HG02571 (cell line): ENCODE results near the gene PTDSS2.
A peak's percentile ranks its signal among the peaks of the same experiment; 100 is the strongest.

Source experiments
- ATAC-seq: cut with Tn5 transposase; IDR thresholded peaks from one replicate; pipeline ENCODE4 v1.9.1; 2021; ENCODE audit warnings: mild to moderate bottlenecking, moderate library complexity; ENCODE audit not compliant: unreplicated experiment

Gene PTDSS2

GRCh38 chr11:528166-528814, 78.2 kb downstream of the PTDSS2 start:
- no peak for ATAC-seq

GRCh38 chr11:528815-529727, 79.0 kb downstream of the PTDSS2 start:
- ATAC-seq, result no peak

- no peak for ATAC-seq
Observed at GRCh38 chr11:529728-530411, 79.8 kb downstream of the PTDSS2 start.

- no peak for ATAC-seq
Observed at GRCh38 chr11:530960-531831, 81.1 kb downstream of the PTDSS2 start.

GRCh38 chr11:531919-532526, 81.9 kb downstream of the PTDSS2 start:
- ATAC-seq, result no peak

GRCh38 chr11:532527-532985, 82.5 kb downstream of the PTDSS2 start:
- ATAC-seq, result no peak

- no peak for ATAC-seq
Observed at GRCh38 chr11:532986-533585, 83.0 kb downstream of the PTDSS2 start.

GRCh38 chr11:533586-534395, 83.7 kb downstream of the PTDSS2 start:
- ATAC-seq, result no peak

GRCh38 chr11:534396-535209, 84.5 kb downstream of the PTDSS2 start:
- no peak for ATAC-seq

- no peak for ATAC-seq
Observed at GRCh38 chr11:535210-535518, 85.1 kb downstream of the PTDSS2 start.

GRCh38 chr11:535519-536454, 85.7 kb downstream of the PTDSS2 start, which contains the start of gene HRAS:
Gene HRAS (minus strand): TSS chr11:535576.
- peak; percentile 70 for ATAC-seq

- ATAC-seq, result peak; percentile 41
Observed at GRCh38 chr11:536841-537621, 87.0 kb downstream of the PTDSS2 start, which contains the start of gene LRRC56. Gene LRRC56 (plus strand): TSS chr11:537527. CDS start chr11:540685, 3,158 bp downstream.

- ATAC-seq, result no peak
Observed at GRCh38 chr11:537622-538430, 87.7 kb downstream of the PTDSS2 start.

GRCh38 chr11:538431-539051, 88.5 kb downstream of the PTDSS2 start:
- ATAC-seq, result no peak

GRCh38 chr11:539971-540481, 89.9 kb downstream of the PTDSS2 start:
- ATAC-seq, result no peak
